Activated naive CD8-positive, alpha-beta T cell treated with anti-CD3 and anti-CD28 coated beads for 36 hours (primary cell): Measurements from ENCODE around the gene GDF15. TPM values are rescaled to one million over a fixed set of nuclear protein-coding genes. Genes with fewer than 3 reads are reported as not detected.
"Not testable (repeated sequence)": the region's sequence is repeated elsewhere in the genome, so short reads cannot be mapped to it uniquely, and the experiment has no call there.

Source experiments
- DNase-seq: peaks from one replicate; pipeline ENCODE4 v3.0.0; 2021
- H3K27ac Mint-ChIP-seq: one replicate; pipeline ENCODE4 v1.8.0; 2022; ENCODE audit warnings: mild to moderate bottlenecking, moderate library complexity, mixed read lengths
- H3K27me3 Mint-ChIP-seq: one replicate; pipeline ENCODE4 v1.8.0; 2022; ENCODE audit warnings: mild to moderate bottlenecking, mixed read lengths
- H3K36me3 Mint-ChIP-seq: one replicate; pipeline ENCODE4 v1.8.0; 2021; ENCODE audit warnings: mild to moderate bottlenecking, mixed read lengths
- H3K4me1 Mint-ChIP-seq: one replicate; pipeline ENCODE4 v1.8.0; 2021; ENCODE audit warnings: mixed read lengths
- H3K4me3 Mint-ChIP-seq: one replicate; pipeline ENCODE4 v1.8.0; 2022; ENCODE audit warnings: mild to moderate bottlenecking, moderate library complexity, mixed read lengths
- H3K9me3 Mint-ChIP-seq: one replicate; pipeline ENCODE4 v1.8.0; 2022; ENCODE audit warnings: mixed read lengths
- total RNA-seq, 2 experiments: library from RNA; stranded (reverse); gene quantifications; one replicate each; pipeline ENCODE4 v1.2.3, GENCODE V29; 2021

The GDF15 gene
- total RNA-seq, 2 experiments from 2014 or later, result not detected

- DNase-seq, result no peak
- H3K9me3 Mint-ChIP-seq, result no peaks in the 10 kb centered on the region
- no peak overlapping the region for H3K27ac Mint-ChIP-seq
- H3K4me3 Mint-ChIP-seq, result no peak overlapping the region
- H3K4me1 Mint-ChIP-seq, result no peaks in the 10 kb centered on the region
- H3K36me3 Mint-ChIP-seq, result no peaks in the 10 kb centered on the region
- H3K27me3 Mint-ChIP-seq, result peaks cover 38% of the 10 kb centered on the region
These were observed 5.9 kb upstream of the GDF15 start for GRCh38 chr19:18379803-18380747.

- H3K27ac Mint-ChIP-seq, result no peak overlapping the region
- H3K4me3 Mint-ChIP-seq, result no peak overlapping the region
- peaks cover 45% of the 10 kb centered on the region for H3K27me3 Mint-ChIP-seq
- no peak for DNase-seq
- no peaks in the 10 kb centered on the region for H3K9me3 Mint-ChIP-seq
- no peaks in the 10 kb centered on the region for H3K4me1 Mint-ChIP-seq
- no peaks in the 10 kb centered on the region for H3K36me3 Mint-ChIP-seq
These were observed 5.1 kb upstream of the GDF15 start for GRCh38 chr19:18380843-18381242.

DNA sequence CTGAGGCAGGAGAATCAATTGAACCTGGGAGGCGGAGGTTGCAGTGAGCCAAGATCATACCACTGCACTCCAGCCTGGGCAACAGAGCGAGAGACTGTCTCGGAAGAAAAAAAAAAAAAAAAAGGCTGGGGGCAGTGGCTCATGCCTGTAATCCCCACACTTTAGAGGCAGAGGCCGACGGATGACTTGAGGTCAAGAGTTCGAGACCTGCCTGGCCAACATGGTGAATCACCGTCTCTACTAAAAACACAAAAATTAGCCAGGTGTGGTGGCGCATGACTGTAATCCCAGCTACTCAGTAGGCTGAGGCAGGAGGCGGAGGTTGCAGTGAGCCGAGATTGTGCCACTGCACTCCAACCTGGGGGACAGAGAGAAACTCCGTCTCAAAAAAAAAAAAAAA is 2.3 kb upstream of the GDF15 start:
- H3K27me3 Mint-ChIP-seq, result peaks cover 70% of the 10 kb centered on the region
- not testable (repeated sequence) for H3K4me1 Mint-ChIP-seq, DNase-seq, H3K9me3 Mint-ChIP-seq, H3K36me3 Mint-ChIP-seq, H3K27ac Mint-ChIP-seq, H3K4me3 Mint-ChIP-seq

DNA sequence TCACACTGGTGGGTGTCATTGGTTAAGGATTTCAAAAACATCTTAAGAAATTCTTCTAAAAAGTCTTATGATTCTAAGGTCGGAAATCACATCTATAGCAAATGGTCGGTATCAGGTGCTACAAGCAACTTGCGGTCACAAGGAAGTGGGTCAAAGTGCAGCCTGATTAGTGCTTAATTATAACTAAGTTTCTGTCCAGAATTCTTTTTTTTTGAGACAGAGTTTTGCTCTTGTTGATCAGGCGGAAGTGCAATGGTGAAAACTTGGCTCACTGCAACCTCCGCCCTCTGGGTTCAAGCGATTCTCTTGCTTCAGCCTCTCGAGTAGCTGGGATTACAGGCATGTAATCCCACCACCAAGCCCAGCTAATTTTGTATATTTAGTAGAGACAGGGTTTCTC is 1.2 kb upstream of the GDF15 start:
- Mint-ChIP-seq H3K36me3 (no peaks in the 10 kb centered on the region), H3K27me3 (peaks cover 79% of the 10 kb centered on the region), H3K9me3 (no peaks in the 10 kb centered on the region), H3K27ac (no peak overlapping the region), H3K4me1 (peaks cover 7% of the 10 kb centered on the region), H3K4me3 (no peak overlapping the region)
- no peak for DNase-seq

- no peak overlapping the region for H3K4me3 Mint-ChIP-seq
- no peak overlapping the region for H3K27ac Mint-ChIP-seq
- H3K4me1 Mint-ChIP-seq, result peaks cover 7% of the 10 kb centered on the region
- no peaks in the 10 kb centered on the region for H3K9me3 Mint-ChIP-seq
- no peaks in the 10 kb centered on the region for H3K36me3 Mint-ChIP-seq
- peaks cover 74% of the 10 kb centered on the region for H3K27me3 Mint-ChIP-seq
- no peak for DNase-seq
These were observed 641 bp upstream of the GDF15 start for GRCh38 chr19:18385359-18385674.

DNA sequence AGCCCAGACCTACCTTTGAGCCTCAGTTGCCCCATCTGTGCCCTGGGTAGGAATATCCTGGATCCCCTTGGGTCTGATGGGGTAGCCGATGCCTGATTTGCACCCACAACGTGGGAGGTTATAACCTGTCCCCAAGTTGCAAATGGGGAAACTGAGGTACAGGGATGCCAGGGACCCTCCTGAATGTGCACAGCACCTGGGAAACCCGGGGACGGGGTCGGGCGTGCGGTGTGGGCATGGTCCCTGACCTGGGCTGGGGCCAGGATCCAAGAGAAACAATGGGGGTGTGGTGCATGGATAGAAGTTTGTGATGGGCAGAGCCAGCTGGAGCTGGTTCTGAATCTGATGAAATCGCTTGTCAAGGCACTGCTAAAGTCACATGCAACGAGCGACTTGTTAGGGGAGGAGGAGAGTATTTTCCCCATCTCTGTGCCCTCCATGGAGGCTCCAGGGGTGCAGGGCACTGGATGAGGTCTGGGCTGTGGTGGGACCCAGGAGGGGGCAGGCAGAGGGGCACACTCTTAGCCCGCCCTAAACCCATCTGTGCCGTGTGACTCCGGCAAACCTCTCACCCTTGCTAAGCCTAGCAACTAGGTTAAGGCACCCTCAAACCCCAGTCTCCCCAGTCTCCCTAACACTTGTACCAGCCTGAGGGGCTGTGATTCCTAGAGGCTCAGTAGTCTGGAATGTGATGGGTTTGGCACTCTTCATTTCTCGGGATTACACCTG is 749 bp downstream of the GDF15 start:
- H3K4me3 Mint-ChIP-seq, result no peak overlapping the region
- DNase-seq, result no peak

DNA sequence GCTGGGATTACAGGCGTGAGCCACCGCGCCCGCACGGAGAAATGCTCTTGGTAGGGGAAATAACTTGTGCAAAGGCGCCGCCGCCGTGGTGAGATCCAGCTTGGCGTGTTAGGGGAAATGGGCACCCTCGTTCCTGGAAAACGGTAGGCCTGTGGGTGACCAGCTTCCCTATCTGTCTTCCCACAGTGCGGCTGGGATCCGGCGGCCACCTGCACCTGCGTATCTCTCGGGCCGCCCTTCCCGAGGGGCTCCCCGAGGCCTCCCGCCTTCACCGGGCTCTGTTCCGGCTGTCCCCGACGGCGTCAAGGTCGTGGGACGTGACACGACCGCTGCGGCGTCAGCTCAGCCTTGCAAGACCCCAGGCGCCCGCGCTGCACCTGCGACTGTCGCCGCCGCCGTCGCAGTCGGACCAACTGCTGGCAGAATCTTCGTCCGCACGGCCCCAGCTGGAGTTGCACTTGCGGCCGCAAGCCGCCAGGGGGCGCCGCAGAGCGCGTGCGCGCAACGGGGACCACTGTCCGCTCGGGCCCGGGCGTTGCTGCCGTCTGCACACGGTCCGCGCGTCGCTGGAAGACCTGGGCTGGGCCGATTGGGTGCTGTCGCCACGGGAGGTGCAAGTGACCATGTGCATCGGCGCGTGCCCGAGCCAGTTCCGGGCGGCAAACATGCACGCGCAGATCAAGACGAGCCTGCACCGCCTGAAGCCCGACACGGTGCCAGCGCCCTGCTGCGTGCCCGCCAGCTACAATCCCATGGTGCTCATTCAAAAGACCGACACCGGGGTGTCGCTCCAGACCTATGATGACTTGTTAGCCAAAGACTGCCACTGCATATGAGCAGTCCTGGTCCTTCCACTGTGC is 2.4 kb downstream of the GDF15 start:
- peak; percentile 86 for DNase-seq
- Mint-ChIP-seq H3K27me3 (peaks cover 74% of the 10 kb centered on the region), H3K9me3 (no peaks in the 10 kb centered on the region), H3K36me3 (no peaks in the 10 kb centered on the region), H3K4me3 (peak overlapping the region; percentile 52), H3K27ac (peak overlapping the region; percentile 56), H3K4me1 (peaks cover 7% of the 10 kb centered on the region)

More for the DNA sequence above, 749 bp downstream of the GDF15 start:
- Mint-ChIP-seq H3K27me3 (peaks cover 78% of the 10 kb centered on the region), H3K9me3 (no peaks in the 10 kb centered on the region), H3K4me1 (peaks cover 7% of the 10 kb centered on the region), H3K27ac (no peak overlapping the region), H3K36me3 (no peaks in the 10 kb centered on the region)

DNA sequence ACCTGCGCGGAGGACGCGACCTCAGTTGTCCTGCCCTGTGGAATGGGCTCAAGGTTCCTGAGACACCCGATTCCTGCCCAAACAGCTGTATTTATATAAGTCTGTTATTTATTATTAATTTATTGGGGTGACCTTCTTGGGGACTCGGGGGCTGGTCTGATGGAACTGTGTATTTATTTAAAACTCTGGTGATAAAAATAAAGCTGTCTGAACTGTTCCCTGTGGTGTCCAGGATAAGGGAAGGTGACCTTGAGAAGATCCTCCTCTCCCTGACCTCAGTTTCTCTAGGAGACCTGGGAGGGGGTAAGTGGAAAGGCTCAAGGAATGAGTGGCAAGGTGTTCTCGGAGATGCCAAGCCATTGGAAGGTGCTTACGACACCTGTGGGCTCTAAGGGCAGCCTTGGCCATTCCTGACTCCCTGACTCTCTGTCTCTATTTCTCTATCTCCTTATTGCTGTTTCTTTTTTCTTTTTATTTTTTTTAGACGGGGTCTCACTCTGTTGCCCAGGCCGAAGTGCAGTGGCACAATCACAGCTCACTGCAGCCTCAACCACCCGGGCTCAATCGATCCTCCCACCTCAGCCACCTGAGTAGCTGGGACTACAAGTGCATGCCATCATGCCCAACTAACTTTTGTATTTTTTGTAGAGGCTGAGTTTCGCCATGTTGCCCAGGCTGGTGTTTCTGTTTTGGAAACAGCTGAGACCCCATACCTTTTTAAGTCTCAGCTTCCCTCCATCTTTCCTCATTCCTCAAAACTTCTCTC is 3.2 kb downstream of the GDF15 start:
- Mint-ChIP-seq H3K4me3 (no peak overlapping the region), H3K9me3 (no peaks in the 10 kb centered on the region), H3K4me1 (peaks cover 7% of the 10 kb centered on the region), H3K36me3 (no peaks in the 10 kb centered on the region), H3K27ac (no peak overlapping the region), H3K27me3 (peaks cover 73% of the 10 kb centered on the region)
- no peak for DNase-seq

GRCh38 chr19:18389726-18390064 is 3.7 kb downstream of the GDF15 start:
- H3K27me3 Mint-ChIP-seq, result peaks cover 73% of the 10 kb centered on the region

DNA sequence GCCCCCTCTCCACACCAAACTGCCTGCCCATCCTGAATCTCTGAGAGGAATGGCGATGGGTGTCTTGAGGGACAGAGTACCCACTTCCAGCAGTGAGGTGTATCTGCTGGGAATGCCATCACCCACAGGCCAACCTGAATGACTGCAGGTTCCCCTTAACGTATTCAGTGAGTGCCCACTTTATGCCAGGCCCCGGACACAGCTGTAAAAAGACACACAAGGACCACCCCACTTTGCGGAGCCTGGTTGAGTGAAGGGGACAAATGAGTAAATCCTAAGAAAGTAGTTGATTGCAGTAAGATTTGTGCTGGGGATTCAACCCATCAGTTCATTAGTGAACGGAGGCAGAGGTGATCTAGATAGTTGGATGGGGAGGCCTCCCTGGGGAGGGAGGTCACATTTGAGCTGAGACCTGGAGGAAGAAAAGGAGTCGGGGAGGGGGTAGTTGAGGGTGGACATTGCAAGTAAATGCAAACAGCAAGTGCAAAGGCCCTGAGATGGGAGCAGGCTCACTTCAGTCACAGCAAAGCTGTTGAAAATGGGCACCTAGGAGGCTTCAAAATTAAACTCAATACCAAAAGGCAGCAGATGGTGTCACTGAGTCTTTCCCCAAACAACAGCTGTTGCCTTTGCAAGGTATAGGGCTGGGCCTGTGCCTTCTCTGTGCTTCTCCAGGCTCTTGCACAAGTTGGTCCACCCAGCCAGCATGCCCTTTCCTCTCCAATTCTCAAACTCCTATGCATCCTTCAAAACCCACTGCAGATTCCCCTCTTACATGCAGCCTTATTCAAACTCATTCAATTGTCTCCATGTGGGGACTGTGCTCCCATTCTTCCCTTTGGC is 4.3 kb downstream of the GDF15 start:
- peaks cover 7% of the 10 kb centered on the region for H3K4me1 Mint-ChIP-seq
- H3K27me3 Mint-ChIP-seq, result peaks cover 67% of the 10 kb centered on the region
- H3K36me3 Mint-ChIP-seq, result no peaks in the 10 kb centered on the region
- no peak overlapping the region for H3K4me3 Mint-ChIP-seq
- DNase-seq, result no peak
- no peak overlapping the region for H3K27ac Mint-ChIP-seq
- no peaks in the 10 kb centered on the region for H3K9me3 Mint-ChIP-seq

More at GRCh38 chr19:18389726-18390064, 3.7 kb downstream of the GDF15 start:
- H3K9me3 Mint-ChIP-seq, result no peaks in the 10 kb centered on the region
- no peak for DNase-seq
- no peak overlapping the region for H3K4me3 Mint-ChIP-seq
- no peaks in the 10 kb centered on the region for H3K36me3 Mint-ChIP-seq
- H3K27ac Mint-ChIP-seq, result no peak overlapping the region
- H3K4me1 Mint-ChIP-seq, result peaks cover 7% of the 10 kb centered on the region

DNA sequence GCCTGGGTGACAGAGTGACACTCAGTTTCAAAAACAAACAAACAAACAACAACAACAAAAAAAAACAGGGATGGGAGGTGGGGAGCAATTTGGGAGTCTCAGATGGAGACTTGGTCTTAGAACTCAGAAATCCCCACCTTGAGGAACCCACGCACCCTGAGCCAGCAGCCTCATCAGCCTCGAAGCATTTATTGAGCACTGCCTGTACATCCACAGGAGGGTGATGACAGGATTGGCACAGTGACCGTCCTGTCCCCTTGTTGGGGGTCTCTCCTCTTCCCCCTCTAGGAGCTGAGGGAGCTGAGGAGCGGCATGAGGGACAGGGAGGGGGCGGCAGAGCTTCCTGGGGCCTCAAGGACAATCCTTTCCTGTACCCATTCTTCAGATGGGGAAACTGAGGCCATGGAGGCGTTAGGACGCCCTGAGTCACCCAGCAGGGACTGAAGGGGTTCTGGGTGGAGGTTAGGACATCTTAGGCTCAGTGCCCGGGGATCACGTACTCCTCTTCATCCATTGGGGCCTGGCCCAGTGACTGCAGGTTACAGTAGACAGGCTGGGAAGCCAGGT is 5.6 kb downstream of the GDF15 start:
- Mint-ChIP-seq H3K27ac (no peak overlapping the region), H3K4me1 (peaks cover 4% of the 10 kb centered on the region), H3K4me3 (no peak overlapping the region), H3K9me3 (no peaks in the 10 kb centered on the region), H3K36me3 (no peaks in the 10 kb centered on the region), H3K27me3 (peaks cover 57% of the 10 kb centered on the region)
- DNase-seq, result no peak

- Mint-ChIP-seq H3K36me3 (no peaks in the 10 kb centered on the region), H3K4me3 (no peak overlapping the region), H3K9me3 (no peaks in the 10 kb centered on the region), H3K27me3 (peaks cover 51% of the 10 kb centered on the region), H3K4me1 (peaks cover 3% of the 10 kb centered on the region), H3K27ac (no peak overlapping the region)
- DNase-seq, result no peak
These were observed 6.5 kb downstream of the GDF15 start for GRCh38 chr19:18392417-18392816.

- peaks cover 50% of the 10 kb centered on the region for H3K27me3 Mint-ChIP-seq
- peaks cover 2% of the 10 kb centered on the region for H3K4me1 Mint-ChIP-seq
- no peaks in the 10 kb centered on the region for H3K36me3 Mint-ChIP-seq
- H3K27ac Mint-ChIP-seq, result no peak overlapping the region
- DNase-seq, result no peak
- no peak overlapping the region for H3K4me3 Mint-ChIP-seq
- H3K9me3 Mint-ChIP-seq, result no peaks in the 10 kb centered on the region
These were observed 7.0 kb downstream of the GDF15 start for GRCh38 chr19:18392926-18393325.
